OCI-LY1 (cell line): ENCODE data around the gene XPR1.

Source experiments
- H2AFZ ChIP-seq: fragments of 200-600 bp; sonication (generic), shearing (Covaris generic); 2 replicates; pipeline ENCODE4 v1.6.0; 2014; ENCODE audit warnings: antibody characterized with exemption, mild to moderate bottlenecking, low read length
- H3F3A ChIP-seq: fragments of 200-600 bp; sonication (generic), shearing (Covaris generic); 2 replicates; pipeline ENCODE4 v1.6.0; 2014; ENCODE audit warnings: mild to moderate bottlenecking, antibody characterized with exemption, low read length, moderate library complexity; ENCODE audit not compliant: insufficient read depth
- H3K27ac ChIP-seq: fragments of 200-600 bp; sonication (generic); 2 replicates; pipeline ENCODE4 v1.5.1; 2014; ENCODE audit warnings: low read length, mixed run types, mild to moderate bottlenecking, low read depth; ENCODE audit not compliant: poor library complexity, severe bottlenecking
- H3K27me3 ChIP-seq: fragments of 200-600 bp; sonication (generic); 2 replicates; pipeline ENCODE4 v1.6.0; 2014; ENCODE audit warnings: antibody characterized with exemption, mild to moderate bottlenecking, low read length, moderate library complexity; ENCODE audit not compliant: insufficient read depth
- H3K36me3 ChIP-seq: fragments of 200-600 bp; sonication (generic); 2 replicates; pipeline ENCODE4 v1.6.1; 2014; ENCODE audit warnings: mild to moderate bottlenecking, antibody characterized with exemption, low read length, moderate library complexity, mixed read lengths; ENCODE audit not compliant: insufficient read depth
- H3K4me1 ChIP-seq: fragments of 200-600 bp; sonication (generic); 2 replicates; pipeline ENCODE4 v1.5.1; 2014; ENCODE audit warnings: mild to moderate bottlenecking, low read length, moderate library complexity; ENCODE audit not compliant: insufficient read depth, severe bottlenecking
- H3K4me2 ChIP-seq: fragments of 200-600 bp; sonication (generic), shearing (Covaris generic); 2 replicates; pipeline ENCODE4 v1.6.1; 2014; ENCODE audit warnings: low read length
- H3K4me3 ChIP-seq: fragments of 200-600 bp; sonication (generic); 2 replicates; pipeline ENCODE4 v1.5.1; 2014; ENCODE audit warnings: low read length, low read depth, mild to moderate bottlenecking, mixed read lengths; ENCODE audit not compliant: poor library complexity, severe bottlenecking
- H3K79me2 ChIP-seq: fragments of 200-600 bp; shearing (Covaris generic); 2 replicates; pipeline ENCODE4 v1.6.1; 2016; ENCODE audit warnings: mixed run types, low read length, mixed read lengths; ENCODE audit not compliant: insufficient read depth
- H3K9ac ChIP-seq: fragments of 200-600 bp; sonication (generic), shearing (Covaris generic); 2 replicates; pipeline ENCODE4 v1.6.1; 2014; ENCODE audit warnings: mild to moderate bottlenecking, low read length, mixed read lengths
- H3K9me2 ChIP-seq: fragments of 200-600 bp; sonication (generic), shearing (Covaris generic); 2 replicates; pipeline ENCODE4 v1.6.1; 2014; ENCODE audit warnings: low read depth, mild to moderate bottlenecking, low read length, mixed read lengths
- H3K9me3 ChIP-seq: fragments of 200-600 bp; shearing (Covaris generic); 2 replicates; pipeline ENCODE4 v1.6.1; 2014; ENCODE audit warnings: low read length, mixed read lengths
- H4K20me1 ChIP-seq: fragments of 200-600 bp; sonication (generic), shearing (Covaris generic); 2 replicates; pipeline ENCODE4 v1.6.0; 2016; ENCODE audit warnings: mild to moderate bottlenecking, low read length; ENCODE audit not compliant: insufficient read depth
- CTCF ChIP-seq: fragments of 200-600 bp; sonication (generic), shearing (Covaris generic); IDR thresholded peaks from 2 replicates; pipeline ENCODE4 v1.5.1; 2017; ENCODE audit warnings: mild to moderate bottlenecking, antibody characterized with exemption, low read length, moderate library complexity, mixed read lengths
- EZH2 ChIP-seq: fragments of 200-600 bp; sonication (generic), shearing (Covaris generic); IDR thresholded peaks from 2 replicates; pipeline ENCODE4 v1.8.0; 2017; ENCODE audit warnings: borderline replicate concordance, mixed run types, mild to moderate bottlenecking, antibody characterized with exemption, low read length, moderate library complexity, mixed read lengths

XPR1 gene

DNA sequence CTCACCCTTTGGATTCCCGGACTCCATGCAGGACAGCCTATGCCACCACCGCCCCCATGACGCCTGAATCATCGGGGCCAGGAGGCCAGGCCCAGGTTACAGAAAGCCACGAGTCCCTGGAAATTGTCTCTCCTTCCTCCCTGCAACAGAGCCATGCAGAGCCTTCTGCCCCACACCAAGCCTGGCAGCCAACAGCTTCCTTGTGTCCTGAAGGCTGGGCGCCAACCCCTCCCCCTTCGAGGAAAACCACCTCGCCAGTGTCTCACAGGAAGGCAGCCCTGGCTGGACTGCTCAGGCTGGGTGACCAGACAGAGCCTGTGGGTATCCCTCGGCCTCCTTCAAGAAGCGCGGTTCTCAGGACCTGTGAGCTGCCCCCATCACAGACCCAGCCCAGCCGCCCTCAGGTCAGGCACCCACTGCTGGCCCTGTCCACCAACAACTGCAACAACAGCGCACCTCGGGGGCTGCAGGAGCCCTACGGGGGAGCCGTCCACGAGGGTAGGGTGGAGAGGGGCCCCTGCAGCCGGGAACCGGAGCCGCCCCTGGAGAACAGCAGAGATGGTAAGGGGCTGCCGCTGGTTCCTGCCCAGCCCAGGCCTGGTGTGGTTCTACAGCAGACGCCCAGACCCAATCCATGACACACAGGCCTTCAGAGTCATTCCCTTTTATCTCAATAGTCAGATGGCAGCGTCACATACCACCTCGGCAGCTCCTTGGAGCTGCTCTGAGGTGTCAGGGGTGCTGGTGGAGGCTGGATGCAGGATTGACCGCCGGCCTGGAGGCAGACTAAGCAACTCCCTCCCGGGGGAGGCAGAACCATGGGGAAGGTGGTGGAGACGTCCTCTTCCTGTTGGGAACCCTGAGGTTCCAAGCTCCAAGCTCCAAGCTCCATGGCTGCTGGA, 304.5 kb downstream of the XPR1 start:
- Histone ChIP-seq H3K27ac (no peak overlapping the region), H4K20me1 (no peaks in the 10 kb centered on the region), H3K36me3 (no peaks in the 10 kb centered on the region), H3F3A (no peaks in the 10 kb centered on the region), H3K79me2 (no peaks in the 10 kb centered on the region), H3K9me2 (no peaks in the 10 kb centered on the region), H3K9me3 (no peaks in the 10 kb centered on the region), H2AFZ (no peak overlapping the region), H3K9ac (no peak overlapping the region), H3K4me1 (peaks cover 18% of the 10 kb centered on the region), H3K4me3 (no peak overlapping the region), H3K4me2 (no peak overlapping the region), H3K27me3 (no peaks in the 10 kb centered on the region)
- no peak for TF ChIP-seq EZH2

GRCh38 chr1:180937012-180937372, 305.2 kb downstream of the XPR1 start:
- H3K9me2 ChIP-seq: no peaks in the 10 kb centered on the region
- H3K9me3 ChIP-seq: no peaks in the 10 kb centered on the region
- no peak overlapping the region for H3K4me3 ChIP-seq
- no peaks in the 10 kb centered on the region for H3K27me3 ChIP-seq
- no peaks in the 10 kb centered on the region for H3F3A ChIP-seq
- no peak overlapping the region for H3K4me2 ChIP-seq
- no peak overlapping the region for H3K27ac ChIP-seq
- no peaks in the 10 kb centered on the region for H3K79me2 ChIP-seq
- no peaks in the 10 kb centered on the region for H4K20me1 ChIP-seq
- no peaks in the 10 kb centered on the region for H3K36me3 ChIP-seq
- TF ChIP-seq EZH2 (no peak), CTCF (no peak)
- H2AFZ ChIP-seq: no peak overlapping the region
- H3K4me1 ChIP-seq: peaks cover 18% of the 10 kb centered on the region
- H3K9ac ChIP-seq: no peak overlapping the region

GRCh38 chr1:180937624-180938225, 305.9 kb downstream of the XPR1 start:
- Histone ChIP-seq H4K20me1 (no peaks in the 10 kb centered on the region), H3K27ac (no peak overlapping the region), H3K9me2 (no peaks in the 10 kb centered on the region), H3K9ac (no peak overlapping the region), H3K4me1 (peaks cover 18% of the 10 kb centered on the region), H3K4me2 (no peak overlapping the region), H3K79me2 (no peaks in the 10 kb centered on the region), H3K4me3 (no peak overlapping the region), H2AFZ (no peak overlapping the region), H3K9me3 (no peaks in the 10 kb centered on the region), H3K27me3 (no peaks in the 10 kb centered on the region), H3F3A (no peaks in the 10 kb centered on the region), H3K36me3 (no peaks in the 10 kb centered on the region)
- no peak for TF ChIP-seq CTCF
- TF ChIP-seq EZH2: no peak
